ENCODE data around the gene NOL7. TPM values are rescaled to one million over a fixed set of nuclear protein-coding genes. Genes with fewer than 3 reads are reported as not detected.

NOL7 gene
- total and polyA plus RNA-seq, 9 of the 15 experiments (the other 6 are each of a cell fraction or from before 2014, with no cell fraction given), result 19.4 to 235 (median 157) TPM

DNA sequence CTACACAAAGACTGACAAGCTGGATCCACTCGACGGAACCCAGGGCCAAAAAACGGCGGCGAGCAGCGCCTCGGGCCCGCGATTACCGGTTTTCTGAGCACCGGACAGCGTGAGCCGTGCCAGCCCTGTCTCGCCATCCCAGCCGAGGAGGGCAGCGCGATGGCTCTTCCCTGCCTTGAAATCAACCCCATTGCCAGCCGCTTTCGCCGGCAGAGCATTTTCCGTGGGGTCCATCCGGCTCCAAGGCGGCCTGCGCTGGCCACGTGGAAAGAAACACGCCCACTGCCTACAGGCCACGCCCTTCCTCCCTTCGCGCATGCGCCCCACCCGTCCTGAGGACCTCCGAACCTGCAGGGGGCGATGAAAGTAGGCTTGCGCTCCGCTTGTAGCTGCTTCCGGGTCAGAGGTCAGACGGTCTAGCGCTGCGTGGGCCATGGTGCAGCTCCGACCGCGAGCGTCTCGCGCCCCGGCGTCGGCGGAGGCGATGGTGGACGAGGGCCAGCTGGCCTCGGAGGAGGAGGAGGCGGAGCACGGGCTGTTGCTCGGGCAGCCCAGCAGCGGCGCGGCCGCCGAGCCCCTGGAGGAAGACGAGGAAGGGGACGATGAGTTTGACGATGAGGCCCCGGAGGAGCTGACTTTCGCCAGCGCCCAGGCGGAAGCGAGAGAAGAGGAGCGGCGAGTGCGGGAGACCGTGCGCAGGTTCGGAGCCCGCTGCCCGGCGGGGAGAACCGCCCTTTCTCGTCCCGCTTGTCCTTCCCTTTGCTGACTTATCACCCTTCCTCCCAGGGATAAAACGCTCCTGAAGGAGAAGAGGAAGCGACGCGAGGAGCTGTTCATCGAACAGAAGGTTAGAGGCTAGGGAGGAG lies at the start of gene NOL7 (continued):
- TF ChIP-seq ZNF830 (CRISPR knock-in tag; IDR thresholded peaks at IDR 0.05) (no peak; the same call in 1 of the 2 replicates), ADNP (tag; IDR thresholded peaks at IDR 0.05) (no peak), MED1 (CRISPR knock-in tag; IDR thresholded peaks at IDR 0.05; ENCODE audit: borderline replicate concordance) (no peak), ZNF354B (CRISPR knock-in tag; IDR thresholded peaks at IDR 0.05) (no peak), NUFIP1 (IDR thresholded peaks at IDR 0.05; ENCODE audit: partially characterized antibody) (peak; percentile 58), EP300 (IDR thresholded peaks at IDR 0.05; ENCODE audit: low read length) (no peak), GATAD2B (IDR thresholded peaks at IDR 0.05; ENCODE audit: borderline replicate concordance) (peak; percentile 45; the same call in 1 of the 2 replicates), MEIS2 (IDR thresholded peaks at IDR 0.05; ENCODE audit: partially characterized antibody) (peak; percentile 81), SETDB1 (IDR thresholded peaks at IDR 0.05; ENCODE audit: low read length) (no peak), ZNF41 (CRISPR knock-in tag; conservative IDR thresholded peaks at IDR 0.05) (no peak; the same call in 1 of the 2 replicates), NCOA4 (IDR thresholded peaks at IDR 0.05; ENCODE audit: partially characterized antibody) (no peak), CHD4 (IDR thresholded peaks at IDR 0.05; ENCODE audit: insufficient read depth, insufficient replicate concordance, low read depth, low read length, poor library complexity, severe bottlenecking) (no peak), ARID1B (IDR thresholded peaks at IDR 0.05) (no peak), TEAD1 (CRISPR knock-in tag; IDR thresholded peaks at IDR 0.05) (peak in 1 of 2 experiments; percentile 91; a peak in 3 of 4 replicates)
- TF ChIP-seq, protein P1, sequence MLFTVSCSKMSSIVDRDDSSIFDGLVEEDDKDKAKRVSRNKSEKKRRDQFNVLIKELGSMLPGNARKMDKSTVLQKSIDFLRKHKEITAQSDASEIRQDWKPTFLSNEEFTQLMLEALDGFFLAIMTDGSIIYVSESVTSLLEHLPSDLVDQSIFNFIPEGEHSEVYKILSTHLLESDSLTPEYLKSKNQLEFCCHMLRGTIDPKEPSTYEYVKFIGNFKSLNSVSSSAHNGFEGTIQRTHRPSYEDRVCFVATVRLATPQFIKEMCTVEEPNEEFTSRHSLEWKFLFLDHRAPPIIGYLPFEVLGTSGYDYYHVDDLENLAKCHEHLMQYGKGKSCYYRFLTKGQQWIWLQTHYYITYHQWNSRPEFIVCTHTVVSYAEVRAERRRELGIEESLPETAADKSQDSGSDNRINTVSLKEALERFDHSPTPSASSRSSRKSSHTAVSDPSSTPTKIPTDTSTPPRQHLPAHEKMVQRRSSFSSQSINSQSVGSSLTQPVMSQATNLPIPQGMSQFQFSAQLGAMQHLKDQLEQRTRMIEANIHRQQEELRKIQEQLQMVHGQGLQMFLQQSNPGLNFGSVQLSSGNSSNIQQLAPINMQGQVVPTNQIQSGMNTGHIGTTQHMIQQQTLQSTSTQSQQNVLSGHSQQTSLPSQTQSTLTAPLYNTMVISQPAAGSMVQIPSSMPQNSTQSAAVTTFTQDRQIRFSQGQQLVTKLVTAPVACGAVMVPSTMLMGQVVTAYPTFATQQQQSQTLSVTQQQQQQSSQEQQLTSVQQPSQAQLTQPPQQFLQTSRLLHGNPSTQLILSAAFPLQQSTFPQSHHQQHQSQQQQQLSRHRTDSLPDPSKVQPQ (CRISPR knock-in tag; IDR thresholded peaks at IDR 0.05; ENCODE audit: borderline replicate concordance), result 0 out of 2 replicates have a peak, but pooled peaks have one; percentile 59
- TF ChIP-seq, protein P2, sequence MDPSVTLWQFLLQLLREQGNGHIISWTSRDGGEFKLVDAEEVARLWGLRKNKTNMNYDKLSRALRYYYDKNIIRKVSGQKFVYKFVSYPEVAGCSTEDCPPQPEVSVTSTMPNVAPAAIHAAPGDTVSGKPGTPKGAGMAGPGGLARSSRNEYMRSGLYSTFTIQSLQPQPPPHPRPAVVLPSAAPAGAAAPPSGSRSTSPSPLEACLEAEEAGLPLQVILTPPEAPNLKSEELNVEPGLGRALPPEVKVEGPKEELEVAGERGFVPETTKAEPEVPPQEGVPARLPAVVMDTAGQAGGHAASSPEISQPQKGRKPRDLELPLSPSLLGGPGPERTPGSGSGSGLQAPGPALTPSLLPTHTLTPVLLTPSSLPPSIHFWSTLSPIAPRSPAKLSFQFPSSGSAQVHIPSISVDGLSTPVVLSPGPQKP (CRISPR knock-in tag; IDR thresholded peaks at IDR 0.05), result no peak
- TF ChIP-seq, protein P3, sequence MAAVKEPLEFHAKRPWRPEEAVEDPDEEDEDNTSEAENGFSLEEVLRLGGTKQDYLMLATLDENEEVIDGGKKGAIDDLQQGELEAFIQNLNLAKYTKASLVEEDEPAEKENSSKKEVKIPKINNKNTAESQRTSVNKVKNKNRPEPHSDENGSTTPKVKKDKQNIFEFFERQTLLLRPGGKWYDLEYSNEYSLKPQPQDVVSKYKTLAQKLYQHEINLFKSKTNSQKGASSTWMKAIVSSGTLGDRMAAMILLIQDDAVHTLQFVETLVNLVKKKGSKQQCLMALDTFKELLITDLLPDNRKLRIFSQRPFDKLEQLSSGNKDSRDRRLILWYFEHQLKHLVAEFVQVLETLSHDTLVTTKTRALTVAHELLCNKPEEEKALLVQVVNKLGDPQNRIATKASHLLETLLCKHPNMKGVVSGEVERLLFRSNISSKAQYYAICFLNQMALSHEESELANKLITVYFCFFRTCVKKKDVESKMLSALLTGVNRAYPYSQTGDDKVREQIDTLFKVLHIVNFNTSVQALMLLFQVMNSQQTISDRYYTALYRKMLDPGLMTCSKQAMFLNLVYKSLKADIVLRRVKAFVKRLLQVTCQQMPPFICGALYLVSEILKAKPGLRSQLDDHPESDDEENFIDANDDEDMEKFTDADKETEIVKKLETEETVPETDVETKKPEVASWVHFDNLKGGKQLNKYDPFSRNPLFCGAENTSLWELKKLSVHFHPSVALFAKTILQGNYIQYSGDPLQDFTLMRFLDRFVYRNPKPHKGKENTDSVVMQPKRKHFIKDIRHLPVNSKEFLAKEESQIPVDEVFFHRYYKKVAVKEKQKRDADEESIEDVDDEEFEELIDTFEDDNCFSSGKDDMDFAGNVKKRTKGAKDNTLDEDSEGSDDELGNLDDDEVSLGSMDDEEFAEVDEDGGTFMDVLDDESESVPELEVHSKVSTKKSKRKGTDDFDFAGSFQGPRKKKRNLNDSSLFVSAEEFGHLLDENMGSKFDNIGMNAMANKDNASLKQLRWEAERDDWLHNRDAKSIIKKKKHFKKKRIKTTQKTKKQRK (IDR thresholded peaks at IDR 0.05; ENCODE audit: borderline replicate concordance, low read depth, low read length), result no peak
- TF ChIP-seq, protein P4, sequence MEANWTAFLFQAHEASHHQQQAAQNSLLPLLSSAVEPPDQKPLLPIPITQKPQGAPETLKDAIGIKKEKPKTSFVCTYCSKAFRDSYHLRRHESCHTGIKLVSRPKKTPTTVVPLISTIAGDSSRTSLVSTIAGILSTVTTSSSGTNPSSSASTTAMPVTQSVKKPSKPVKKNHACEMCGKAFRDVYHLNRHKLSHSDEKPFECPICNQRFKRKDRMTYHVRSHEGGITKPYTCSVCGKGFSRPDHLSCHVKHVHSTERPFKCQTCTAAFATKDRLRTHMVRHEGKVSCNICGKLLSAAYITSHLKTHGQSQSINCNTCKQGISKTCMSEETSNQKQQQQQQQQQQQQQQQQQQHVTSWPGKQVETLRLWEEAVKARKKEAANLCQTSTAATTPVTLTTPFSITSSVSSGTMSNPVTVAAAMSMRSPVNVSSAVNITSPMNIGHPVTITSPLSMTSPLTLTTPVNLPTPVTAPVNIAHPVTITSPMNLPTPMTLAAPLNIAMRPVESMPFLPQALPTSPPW (CRISPR knock-in tag; IDR thresholded peaks at IDR 0.05), result no peak; the same call in 1 of the 2 replicates
